HG03439 (cell line): Measurements from ENCODE around the gene PGM2L1.
"Not testable (repeated sequence)": the region's sequence is repeated elsewhere in the genome, so short reads cannot be mapped to it uniquely, and the experiment has no call there.

ENCODE experiments used
- ATAC-seq: cut with Tn5 transposase; IDR thresholded peaks from one replicate; pipeline ENCODE4 v1.9.1; 2021; ENCODE audit warnings: mild to moderate bottlenecking, moderate library complexity; ENCODE audit not compliant: unreplicated experiment

PGM2L1 gene

DNA sequence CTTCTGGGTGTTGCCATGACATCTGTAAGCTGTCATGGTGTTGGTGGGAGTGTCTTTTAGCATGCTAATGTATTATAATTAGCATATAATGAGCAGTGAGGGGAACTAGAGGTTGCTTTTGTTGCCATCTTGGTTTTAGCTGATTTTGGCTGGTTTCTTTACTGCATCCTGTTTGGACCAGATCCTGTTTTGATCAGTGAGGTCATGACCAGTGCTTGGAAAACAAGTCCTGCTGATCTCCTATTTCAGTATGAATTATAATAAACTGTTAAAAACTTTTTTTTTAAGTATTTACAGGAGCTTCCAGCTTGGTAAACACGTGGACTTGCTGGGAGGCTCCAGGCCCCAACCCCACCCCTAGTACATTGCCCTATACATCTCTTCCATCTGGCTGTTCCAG, 56.3 kb downstream of the PGM2L1 start:
- ATAC-seq, result no peak

GRCh38 chr11:74339619-74340018, 58.6 kb downstream of the PGM2L1 start:
- ATAC-seq, result no peak

- no peak for ATAC-seq
These were observed 59.3 kb downstream of the PGM2L1 start for GRCh38 chr11:74338963-74339362.

- ATAC-seq, result no peak
These were observed 65.0 kb downstream of the PGM2L1 start for GRCh38 chr11:74333193-74333592.

DNA sequence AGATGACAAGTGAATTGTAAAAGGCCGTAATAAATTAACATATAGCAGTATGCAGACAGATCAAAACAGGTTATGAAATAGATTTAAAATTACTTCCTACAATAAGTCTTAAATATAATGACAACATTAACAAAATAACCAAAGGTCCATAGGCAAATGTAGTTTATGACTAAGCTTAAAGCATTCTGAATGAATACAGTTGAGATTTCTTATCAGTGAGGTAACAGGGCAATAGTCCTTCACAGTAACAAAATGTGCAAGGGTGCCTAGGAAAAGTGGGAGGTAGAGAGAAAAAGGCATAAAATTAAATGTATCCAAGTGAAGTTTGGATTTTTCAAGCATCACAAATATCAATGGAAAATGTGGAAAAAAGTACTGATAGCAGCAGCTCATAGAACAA, 65.9 kb downstream of the PGM2L1 start:
- ATAC-seq, result no peak

DNA sequence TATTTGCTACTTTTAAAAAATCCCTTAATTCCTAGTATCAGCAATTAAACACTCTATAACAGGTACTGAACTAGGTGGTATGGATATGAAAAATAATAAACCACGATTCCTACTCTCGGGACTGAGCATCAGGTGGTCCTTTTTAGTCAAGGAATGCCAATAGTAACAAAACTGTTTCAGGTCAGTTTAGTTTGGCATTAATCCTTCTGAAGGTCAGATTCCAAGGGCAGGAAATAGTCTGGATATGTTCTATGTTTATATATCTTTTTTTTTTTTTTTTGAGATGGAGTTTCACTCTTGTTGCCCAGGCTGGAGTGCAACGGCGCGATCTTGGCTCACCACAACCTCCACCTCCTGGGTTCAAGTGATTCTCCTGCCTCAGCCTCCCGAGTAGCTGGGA, 67.2 kb downstream of the PGM2L1 start:
- not testable (repeated sequence) for ATAC-seq

GRCh38 chr11:74330075-74330858, 68.0 kb downstream of the PGM2L1 start:
- no peak for ATAC-seq

GRCh38 chr11:74327076-74327475, 71.2 kb downstream of the PGM2L1 start:
- ATAC-seq, result no peak

DNA sequence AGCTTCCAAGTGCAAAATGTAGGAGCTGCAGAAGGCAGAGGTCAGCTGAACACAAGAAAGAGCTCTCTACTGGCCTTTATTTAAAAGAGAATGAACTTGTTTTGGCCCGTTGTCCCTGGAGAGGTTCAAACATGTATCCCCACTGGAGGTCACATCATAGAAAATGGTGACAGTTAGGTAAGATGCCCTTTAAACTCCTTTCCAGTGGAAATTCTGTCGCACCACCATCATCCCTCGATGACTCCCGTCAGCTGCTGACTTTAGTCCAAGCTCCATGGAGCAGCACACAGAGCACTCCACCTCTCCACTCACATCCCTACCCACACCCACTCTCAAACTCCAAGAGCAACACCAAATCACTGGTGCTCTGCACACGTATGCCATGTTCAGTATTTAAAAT, 71.6 kb downstream of the PGM2L1 start:
- no peak for ATAC-seq

DNA sequence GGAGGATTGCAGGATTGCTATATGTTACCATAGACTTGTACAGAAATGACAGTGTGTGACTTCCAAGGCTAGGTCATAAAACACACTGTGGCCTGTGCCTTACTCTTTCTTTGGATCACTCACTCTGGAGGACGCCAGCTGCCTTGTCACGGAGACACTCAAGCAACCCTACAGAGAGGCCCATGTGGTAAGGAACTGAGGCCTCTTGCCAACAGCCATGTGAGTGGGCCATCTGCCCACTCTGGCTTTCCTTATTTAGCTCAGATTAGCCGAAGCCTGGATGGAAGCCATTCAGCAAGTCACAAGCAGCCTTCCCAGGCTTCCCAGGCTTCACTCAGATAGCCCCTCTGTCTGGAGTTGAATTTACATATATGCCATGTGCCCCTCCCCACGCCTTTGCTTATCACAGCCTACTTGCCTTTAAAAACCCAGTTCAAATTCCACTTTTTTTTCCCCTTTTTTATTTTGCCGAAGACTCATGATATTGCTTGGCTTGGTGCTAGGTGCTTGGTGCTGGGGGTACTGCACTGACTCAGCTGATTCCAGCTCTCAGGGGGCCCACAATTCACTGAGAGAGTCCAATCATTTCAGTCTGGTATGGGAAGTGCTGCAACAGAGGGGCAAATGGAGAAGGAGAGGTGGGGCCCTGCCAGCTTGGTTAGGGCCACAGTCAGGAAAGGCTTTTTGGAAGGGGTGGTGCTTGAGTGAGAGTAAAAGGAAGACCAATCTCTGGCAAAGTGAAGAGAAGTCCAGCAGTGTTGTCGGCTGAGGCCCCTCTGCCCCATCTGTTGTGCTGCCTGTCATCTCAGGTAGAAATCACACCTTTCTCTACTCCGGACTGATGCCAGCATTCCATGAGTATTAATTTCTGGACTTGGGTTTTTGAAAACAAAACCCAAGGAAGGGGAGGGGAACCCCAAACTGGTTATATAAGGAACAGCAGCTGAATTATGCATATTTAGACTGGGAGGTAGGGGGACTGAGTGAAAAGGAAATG, 72.3 kb downstream of the PGM2L1 start:
- no peak for ATAC-seq

GRCh38 chr11:74322667-74323066, 75.6 kb downstream of the PGM2L1 start:
- ATAC-seq, result no peak

- no peak for ATAC-seq
These were observed 76.6 kb downstream of the PGM2L1 start for GRCh38 chr11:74321487-74322188.

DNA sequence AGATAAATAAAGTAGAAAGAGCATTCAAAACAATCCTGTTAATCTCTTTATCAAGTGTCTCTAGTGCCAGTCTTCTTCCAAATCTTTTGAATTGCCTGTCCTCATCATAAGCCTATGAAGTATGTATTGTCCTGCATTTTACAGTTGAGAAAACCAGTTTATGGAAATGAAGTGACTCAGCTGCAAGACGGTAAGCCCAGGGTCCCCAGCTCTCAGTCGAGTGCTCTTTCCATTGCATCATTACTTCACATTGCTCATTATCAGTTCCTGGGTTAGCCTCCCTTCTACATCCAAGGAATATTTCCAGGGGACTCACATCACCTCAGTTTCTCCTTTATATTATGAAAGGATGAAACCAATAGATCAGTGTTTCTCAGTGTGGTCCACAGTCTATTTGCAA, 77.7 kb downstream of the PGM2L1 start:
- ATAC-seq, result no peak

GRCh38 chr11:74319139-74319816, 79.0 kb downstream of the PGM2L1 start:
- no peak for ATAC-seq

DNA sequence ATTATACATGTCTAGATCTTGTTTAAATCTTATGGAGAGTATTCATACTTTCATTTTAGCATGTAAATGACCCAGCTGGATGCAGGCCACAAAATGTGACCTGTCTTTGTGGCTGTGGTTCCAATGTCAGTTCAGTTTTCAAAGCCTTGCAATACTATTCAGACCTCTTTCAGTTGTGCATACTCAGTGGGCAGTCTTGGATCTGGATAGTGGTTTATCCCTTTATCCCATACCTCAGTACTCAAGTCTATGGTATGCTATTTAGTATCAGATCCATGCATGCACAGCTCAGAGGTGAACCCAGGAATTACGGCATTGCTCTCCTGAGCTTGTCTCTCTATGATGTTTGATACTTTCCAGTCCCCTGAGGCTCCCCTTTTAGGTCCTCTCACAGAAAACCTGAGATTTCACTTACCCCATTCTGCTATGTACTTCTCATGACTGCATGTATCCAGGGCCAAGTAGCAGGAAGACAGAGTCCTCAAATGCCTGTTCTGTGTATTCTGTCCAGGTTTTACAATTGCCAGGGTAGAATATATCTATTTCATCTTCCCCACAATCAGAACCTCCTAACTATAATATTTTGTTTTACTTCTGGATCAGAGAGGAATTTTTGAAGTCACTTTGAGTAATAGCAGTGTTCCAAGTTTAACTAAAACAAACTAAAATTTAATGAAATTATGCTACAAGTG, 79.8 kb downstream of the PGM2L1 start:
- no peak for ATAC-seq

DNA sequence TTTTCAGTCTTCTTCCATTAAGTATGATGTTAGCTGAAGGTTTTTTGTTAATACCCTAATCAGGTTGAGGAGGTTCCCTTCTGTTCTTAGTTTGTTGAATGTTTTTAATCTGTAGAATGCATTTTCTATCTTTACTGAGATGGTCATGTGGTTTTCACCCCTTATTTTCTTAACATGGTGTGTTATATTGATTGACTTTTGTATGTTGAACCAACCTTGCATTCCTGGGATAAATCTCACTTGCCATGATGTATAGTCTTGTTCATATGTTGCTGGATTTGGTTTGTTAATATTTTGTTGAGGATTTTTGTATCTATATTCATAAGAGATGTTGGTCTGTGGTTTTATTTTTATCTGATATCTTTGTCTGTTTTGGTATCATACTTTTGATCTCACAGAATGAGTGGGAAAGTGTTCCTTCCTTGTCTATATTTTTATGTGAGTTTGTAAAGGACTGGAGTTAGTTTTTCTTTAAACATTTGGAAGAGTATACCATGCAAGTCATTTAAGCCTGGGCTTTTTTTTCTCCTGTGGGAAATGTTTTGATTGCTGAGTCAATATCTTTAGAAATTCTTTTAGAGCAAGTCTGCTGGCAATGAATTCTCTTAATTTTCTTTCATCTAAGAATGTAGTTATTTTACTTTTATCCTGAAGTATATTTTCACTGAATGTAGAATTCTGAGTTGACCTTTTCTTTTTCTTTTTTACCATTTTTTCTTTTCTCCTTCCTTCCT, 81.3 kb downstream of the PGM2L1 start:
- no peak for ATAC-seq

DNA sequence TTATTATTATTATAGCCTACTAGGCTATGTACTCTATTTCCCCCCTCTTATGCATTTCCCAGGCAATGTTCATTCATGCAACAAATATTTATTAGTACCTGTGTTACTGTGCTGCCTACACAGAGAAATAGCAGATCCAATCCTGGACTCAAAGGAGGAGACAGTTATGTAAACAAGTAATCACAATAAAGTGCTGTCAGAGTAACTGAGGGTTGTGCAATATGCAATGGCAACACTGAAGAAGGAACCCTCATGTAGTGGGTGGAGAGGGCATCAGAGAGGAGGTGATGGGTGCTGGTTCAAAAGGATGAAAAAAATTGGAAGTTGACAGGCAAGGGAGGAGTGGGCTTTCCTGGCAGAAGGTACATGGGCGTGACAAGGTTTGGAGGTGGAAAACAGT, 85.9 kb downstream of the PGM2L1 start:
- no peak for ATAC-seq

DNA sequence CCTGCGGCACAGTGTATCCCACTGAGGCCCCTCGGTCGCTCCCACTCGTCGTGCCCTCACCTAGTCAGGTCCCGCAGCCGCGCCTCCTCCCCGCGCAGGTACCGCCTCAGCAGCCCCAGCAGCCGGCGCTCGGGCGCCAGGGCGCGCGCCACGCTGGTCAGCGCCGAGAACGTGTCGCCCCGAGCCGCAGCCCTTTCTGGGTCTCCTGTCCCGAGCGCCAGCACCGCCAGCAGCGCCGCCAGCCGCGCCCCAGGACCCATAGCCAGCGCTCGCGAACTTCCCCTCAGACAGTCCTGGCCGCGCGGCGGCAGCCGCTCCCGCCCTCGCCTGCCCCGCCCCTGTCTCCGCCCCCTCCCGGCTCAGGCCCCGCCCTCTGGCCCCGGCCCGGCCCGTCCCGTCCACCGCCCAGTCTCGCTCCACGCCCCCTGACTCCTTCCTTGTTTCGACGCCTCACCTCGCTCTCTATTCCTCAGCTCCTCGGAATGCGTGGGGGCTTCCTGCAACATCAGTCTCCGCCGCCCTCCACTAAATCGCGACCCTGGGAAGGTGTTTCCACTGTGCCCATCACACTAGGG, 86.8 kb downstream of the PGM2L1 start, which contains the start of gene P4HA3:
P4HA3 (minus strand) TSS at position 289 of the 575 bp plus-strand sequence; CDS start at position 260, 29 bp downstream.
- ATAC-seq, result no peak

DNA sequence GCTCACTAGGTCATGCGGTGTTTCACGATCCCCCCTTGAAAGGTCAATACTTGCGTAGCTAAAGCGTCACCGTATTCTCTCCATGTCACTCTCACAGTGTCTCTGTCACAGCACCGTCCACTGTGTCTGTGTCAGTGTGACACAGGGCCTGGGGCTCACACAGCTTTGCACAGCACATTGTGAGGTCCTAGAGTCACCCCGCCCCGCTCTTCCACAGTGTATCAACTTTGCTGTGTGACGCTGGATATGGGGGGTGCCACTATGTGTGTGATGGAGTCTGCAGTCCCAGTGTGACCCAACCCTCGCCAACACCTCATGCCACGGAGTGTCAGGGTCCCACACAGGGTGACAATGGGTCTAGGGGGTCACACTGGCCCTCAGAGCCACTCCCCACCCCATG, 87.4 kb downstream of the PGM2L1 start:
- ATAC-seq, result no peak
